NCI-H146 treated with DMSO at 0.1 percent for 48 hours (cell line): Measurements from ENCODE around the gene LMTK2.
A peak's percentile ranks its signal among the peaks of the same experiment; 100 is the strongest.

Experiments
- DNase-seq: peaks from one replicate; lab custom pipeline; 2025; ENCODE audit not compliant: unreplicated experiment; lab: John Stamatoyannopoulos, UW

Gene LMTK2

GRCh38 chr7:98135984-98136383 lies 29.3 kb downstream of the LMTK2 start:
- DNase-seq, result no peak

GRCh38 chr7:98136423-98136822 lies 29.8 kb downstream of the LMTK2 start:
- no peak for DNase-seq

- DNase-seq, result no peak
Observed at GRCh38 chr7:98137134-98137825, 30.6 kb downstream of the LMTK2 start.

GRCh38 chr7:98137826-98138151 lies 31.1 kb downstream of the LMTK2 start:
- DNase-seq, result no peak

GRCh38 chr7:98138672-98139071 lies 32.0 kb downstream of the LMTK2 start:
- no peak for DNase-seq

GRCh38 chr7:98142658-98143057 lies 36.0 kb downstream of the LMTK2 start:
- DNase-seq, result no peak

GRCh38 chr7:98148607-98149006 lies 41.9 kb downstream of the LMTK2 start:
- no peak for DNase-seq

GRCh38 chr7:98149116-98149692 lies 42.5 kb downstream of the LMTK2 start:
- DNase-seq, result no peak

GRCh38 chr7:98151884-98152283 lies 45.2 kb downstream of the LMTK2 start:
- DNase-seq, result no peak

GRCh38 chr7:98156700-98157099 lies 50.0 kb downstream of the LMTK2 start:
- DNase-seq, result no peak

- DNase-seq, result no peak
Observed at GRCh38 chr7:98157761-98158160, 51.1 kb downstream of the LMTK2 start.

- peak; percentile 84 for DNase-seq
Observed at GRCh38 chr7:98162758-98163157, 56.1 kb downstream of the LMTK2 start.

GRCh38 chr7:98163269-98163668 lies 56.6 kb downstream of the LMTK2 start:
- no peak for DNase-seq

GRCh38 chr7:98163704-98164494 lies 57.2 kb downstream of the LMTK2 start:
- DNase-seq, result no peak

GRCh38 chr7:98165827-98166667 lies 59.4 kb downstream of the LMTK2 start:
- peak; percentile 16 for DNase-seq

- DNase-seq, result no peak
Observed at GRCh38 chr7:98166668-98166970, 60.0 kb downstream of the LMTK2 start.

GRCh38 chr7:98167653-98168052 lies 61.0 kb downstream of the LMTK2 start:
- DNase-seq, result no peak

- peak; percentile 54 for DNase-seq
Observed at GRCh38 chr7:98168181-98168903, 61.7 kb downstream of the LMTK2 start.

- DNase-seq, result no peak
Observed at GRCh38 chr7:98168904-98169621, 62.4 kb downstream of the LMTK2 start.

GRCh38 chr7:98170966-98171365 lies 64.3 kb downstream of the LMTK2 start:
- no peak for DNase-seq
